Measurements from ENCODE around the gene THOC2. TPM values are rescaled to one million over a fixed set of nuclear protein-coding genes. Genes with fewer than 3 reads are reported as not detected.

THOC2 gene
- total and polyA plus RNA-seq, 9 of the 15 experiments (the other 6 are each of a cell fraction or from before 2014, with no cell fraction given) = 131 to 234 (median 192) TPM

DNA sequence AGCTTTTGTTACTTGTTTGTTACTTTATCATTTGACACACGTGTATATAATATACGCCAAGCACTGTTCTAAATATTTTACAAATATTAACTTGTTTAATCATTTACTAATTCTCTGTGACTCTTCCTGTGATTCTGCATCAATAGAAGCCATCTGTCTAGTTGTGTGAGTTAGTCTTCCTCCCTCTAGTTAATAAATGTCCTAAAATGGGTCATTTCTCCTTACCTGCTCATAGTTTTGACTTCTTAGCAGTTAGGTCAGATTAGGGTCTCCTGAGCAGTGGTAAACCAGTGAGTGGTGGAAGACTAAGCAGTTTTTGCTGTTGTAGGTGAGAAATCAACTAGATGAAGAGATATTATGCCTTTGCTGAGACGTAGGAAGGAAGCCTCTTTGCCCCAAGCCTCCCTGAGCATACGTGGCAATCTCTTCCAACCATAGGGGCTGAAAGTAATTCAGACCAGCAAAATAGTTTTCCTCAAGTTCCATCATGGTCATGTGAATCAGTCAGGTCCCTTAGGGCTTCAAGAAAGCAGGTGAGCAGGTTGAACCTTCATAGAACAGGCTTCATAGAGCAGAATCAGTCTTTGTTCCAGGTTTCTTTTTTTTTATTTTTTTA is 38.7 kb upstream of the THOC2 start:
- in situ Hi-C loops (cut with MboI) (no loop called here), intact Hi-C loops (cut with micrococcal nuclease) (loop anchor here (5.0 kb wide), 1 partner anchor 319 kb away; no protein-coding TSS in a partner anchor)
- FAIRE-seq (no peak), ATAC-seq (no peak), DNase-seq (ENCODE audit: extremely low read depth in 1 of 4, low spot score in 3 of 4) (no peak)
- H3K9ac ChIP-seq (ENCODE audit: insufficient read depth in 1 of 2, low read depth in 2 of 2, low read length in 2 of 2) = no peak overlapping the region
- H3K9me1 ChIP-seq (ENCODE audit: control insufficient read depth, insufficient read depth, low read length) = no peaks in the 10 kb centered on the region
- no peaks in the 10 kb centered on the region; a peak in 1 of 5 replicates for H3K4me1 ChIP-seq (replicated peaks in 1 of 2; ENCODE audit: control insufficient read depth in 2 of 2, insufficient read depth in 2 of 2, low read length in 2 of 2)
- WGBS (ENCODE audit: insufficient coverage, low coverage, missing lambda C conversion rate) = 50% methylated on average over 4 of the region's 4 CpGs
- no peaks in the 10 kb centered on the region for H4K20me1 ChIP-seq (replicated peaks; ENCODE audit: control insufficient read depth, insufficient read depth, low read length)
- H3K4me3 ChIP-seq = no peak overlapping the region
- no peaks in the 10 kb centered on the region for H3K36me3 ChIP-seq (ENCODE audit: control insufficient read depth, insufficient read depth, low read length)
- H3K27me3 ChIP-seq (ENCODE audit: control insufficient read depth in 2 of 2, insufficient read depth in 2 of 2, low read length in 2 of 2) = no peaks in the 10 kb centered on the region
- ChIA-PET POLR2A (no interaction called here), CTCF (ENCODE audit: low intra/inter-chr PET ratio) (no interaction called here)
- BruUV-seq (replicated peaks) = no TSS peak
- no peaks in the 10 kb centered on the region for H3K9me3 ChIP-seq (replicated peaks; ENCODE audit: control insufficient read depth, insufficient read depth, low read depth, low read length)
- no peak overlapping the region; the same call in 1 of the 2 replicates for H2AFZ ChIP-seq (ENCODE audit: low read depth, low read length)
- no peak overlapping the region for H3K4me2 ChIP-seq (ENCODE audit: insufficient read depth, low read length)
- no peak overlapping the region for H3K27ac ChIP-seq (ENCODE audit: extremely low read depth, low read depth, low read length)
- no peaks in the 10 kb centered on the region for H3K79me2 ChIP-seq (ENCODE audit: control insufficient read depth, insufficient read depth, low read length)
- TF ChIP-seq TGIF2 (CRISPR knock-in tag; IDR thresholded peaks at IDR 0.05) (no peak), RFX7 (CRISPR knock-in tag; IDR thresholded peaks at IDR 0.05) (no peak), POLR3A (IDR thresholded peaks at IDR 0.05; ENCODE audit: borderline replicate concordance, extremely low read depth, insufficient read depth, insufficient read length) (no peak), GABPB1 (CRISPR knock-in tag; IDR thresholded peaks at IDR 0.05) (no peak), RBM14 (IDR thresholded peaks at IDR 0.05; ENCODE audit: borderline replicate concordance, insufficient read depth, low read depth, low read length) (no peak), ZNF408 (CRISPR knock-in tag; IDR thresholded peaks at IDR 0.05; ENCODE audit: low read depth) (no peak), TBL1XR1 (IDR thresholded peaks at IDR 0.05; ENCODE audit: low read length in 2 of 2) (no peak), CBX3 (IDR thresholded peaks at IDR 0.05; ENCODE audit: borderline replicate concordance in 1 of 2, low read length in 2 of 2) (no peak), SRF (CRISPR knock-in tag; IDR thresholded peaks at IDR 0.05) (no peak), SMARCB1 (IDR thresholded peaks at IDR 0.05; ENCODE audit: insufficient read length, low read depth) (no peak), ZFP30 (CRISPR knock-in tag; IDR thresholded peaks at IDR 0.05; ENCODE audit: borderline replicate concordance) (no peak), BMI1 (IDR thresholded peaks at IDR 0.05; ENCODE audit: low read length) (no peak)
- TF ChIP-seq, protein P1, sequence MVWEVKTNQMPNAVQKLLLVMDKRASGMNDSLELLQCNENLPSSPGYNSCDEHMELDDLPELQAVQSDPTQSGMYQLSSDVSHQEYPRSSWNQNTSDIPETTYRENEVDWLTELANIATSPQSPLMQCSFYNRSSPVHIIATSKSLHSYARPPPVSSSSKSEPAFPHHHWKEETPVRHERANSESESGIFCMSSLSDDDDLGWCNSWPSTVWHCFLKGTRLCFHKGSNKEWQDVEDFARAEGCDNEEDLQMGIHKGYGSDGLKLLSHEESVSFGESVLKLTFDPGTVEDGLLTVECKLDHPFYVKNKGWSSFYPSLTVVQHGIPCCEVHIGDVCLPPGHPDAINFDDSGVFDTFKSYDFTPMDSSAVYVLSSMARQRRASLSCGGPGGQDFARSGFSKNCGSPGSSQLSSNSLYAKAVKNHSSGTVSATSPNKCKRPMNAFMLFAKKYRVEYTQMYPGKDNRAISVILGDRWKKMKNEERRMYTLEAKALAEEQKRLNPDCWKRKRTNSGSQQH (CRISPR knock-in tag; IDR thresholded peaks at IDR 0.05) = no peak
- TF ChIP-seq, protein P2, sequence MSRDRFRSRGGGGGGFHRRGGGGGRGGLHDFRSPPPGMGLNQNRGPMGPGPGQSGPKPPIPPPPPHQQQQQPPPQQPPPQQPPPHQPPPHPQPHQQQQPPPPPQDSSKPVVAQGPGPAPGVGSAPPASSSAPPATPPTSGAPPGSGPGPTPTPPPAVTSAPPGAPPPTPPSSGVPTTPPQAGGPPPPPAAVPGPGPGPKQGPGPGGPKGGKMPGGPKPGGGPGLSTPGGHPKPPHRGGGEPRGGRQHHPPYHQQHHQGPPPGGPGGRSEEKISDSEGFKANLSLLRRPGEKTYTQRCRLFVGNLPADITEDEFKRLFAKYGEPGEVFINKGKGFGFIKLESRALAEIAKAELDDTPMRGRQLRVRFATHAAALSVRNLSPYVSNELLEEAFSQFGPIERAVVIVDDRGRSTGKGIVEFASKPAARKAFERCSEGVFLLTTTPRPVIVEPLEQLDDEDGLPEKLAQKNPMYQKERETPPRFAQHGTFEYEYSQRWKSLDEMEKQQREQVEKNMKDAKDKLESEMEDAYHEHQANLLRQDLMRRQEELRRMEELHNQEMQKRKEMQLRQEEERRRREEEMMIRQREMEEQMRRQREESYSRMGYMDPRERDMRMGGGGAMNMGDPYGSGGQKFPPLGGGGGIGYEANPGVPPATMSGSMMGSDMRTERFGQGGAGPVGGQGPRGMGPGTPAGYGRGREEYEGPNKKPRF (IDR thresholded peaks at IDR 0.05; ENCODE audit: low read depth, low read length) = no peak
- TF ChIP-seq, protein P3, sequence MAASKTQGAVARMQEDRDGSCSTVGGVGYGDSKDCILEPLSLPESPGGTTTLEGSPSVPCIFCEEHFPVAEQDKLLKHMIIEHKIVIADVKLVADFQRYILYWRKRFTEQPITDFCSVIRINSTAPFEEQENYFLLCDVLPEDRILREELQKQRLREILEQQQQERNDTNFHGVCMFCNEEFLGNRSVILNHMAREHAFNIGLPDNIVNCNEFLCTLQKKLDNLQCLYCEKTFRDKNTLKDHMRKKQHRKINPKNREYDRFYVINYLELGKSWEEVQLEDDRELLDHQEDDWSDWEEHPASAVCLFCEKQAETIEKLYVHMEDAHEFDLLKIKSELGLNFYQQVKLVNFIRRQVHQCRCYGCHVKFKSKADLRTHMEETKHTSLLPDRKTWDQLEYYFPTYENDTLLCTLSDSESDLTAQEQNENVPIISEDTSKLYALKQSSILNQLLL (CRISPR knock-in tag; IDR thresholded peaks at IDR 0.05; ENCODE audit: borderline replicate concordance) = no peak
- TF ChIP-seq, protein P4, sequence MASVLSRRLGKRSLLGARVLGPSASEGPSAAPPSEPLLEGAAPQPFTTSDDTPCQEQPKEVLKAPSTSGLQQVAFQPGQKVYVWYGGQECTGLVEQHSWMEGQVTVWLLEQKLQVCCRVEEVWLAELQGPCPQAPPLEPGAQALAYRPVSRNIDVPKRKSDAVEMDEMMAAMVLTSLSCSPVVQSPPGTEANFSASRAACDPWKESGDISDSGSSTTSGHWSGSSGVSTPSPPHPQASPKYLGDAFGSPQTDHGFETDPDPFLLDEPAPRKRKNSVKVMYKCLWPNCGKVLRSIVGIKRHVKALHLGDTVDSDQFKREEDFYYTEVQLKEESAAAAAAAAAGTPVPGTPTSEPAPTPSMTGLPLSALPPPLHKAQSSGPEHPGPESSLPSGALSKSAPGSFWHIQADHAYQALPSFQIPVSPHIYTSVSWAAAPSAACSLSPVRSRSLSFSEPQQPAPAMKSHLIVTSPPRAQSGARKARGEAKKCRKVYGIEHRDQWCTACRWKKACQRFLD (CRISPR knock-in tag; IDR thresholded peaks at IDR 0.05) = no peak
